Colon (tissue), 2 donors: ENCODE data around the gene ZFAND3.

Experiments used
- FAIRE-seq: peaks from 2 replicates; lab custom pipeline; 2012; peaks lifted over from hg19 to GRCh38; lab: Jason Lieb, UNC
- donor health status: control.
- donor health status: control.

ZFAND3 gene

DNA sequence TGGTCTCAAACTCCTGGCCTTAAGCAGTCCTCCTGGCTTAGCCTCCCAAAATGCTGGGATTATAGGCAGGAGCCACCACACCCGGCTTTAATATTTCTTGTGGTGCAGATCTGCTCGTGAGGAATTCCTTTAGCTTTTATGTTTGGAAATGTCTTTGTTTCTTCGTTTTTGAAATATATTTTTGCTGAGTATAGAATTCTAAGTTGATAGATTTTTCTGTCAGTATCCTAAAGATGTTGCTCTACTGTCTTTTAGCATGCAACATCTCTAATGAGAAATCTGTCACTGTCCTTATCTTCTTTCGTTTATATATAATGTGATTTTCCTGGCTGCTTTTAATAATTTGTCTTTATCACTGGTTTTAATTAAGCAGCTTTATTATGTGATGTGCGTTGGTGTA is 75.1 kb downstream of the ZFAND3 start:
- FAIRE-seq = no peak

DNA sequence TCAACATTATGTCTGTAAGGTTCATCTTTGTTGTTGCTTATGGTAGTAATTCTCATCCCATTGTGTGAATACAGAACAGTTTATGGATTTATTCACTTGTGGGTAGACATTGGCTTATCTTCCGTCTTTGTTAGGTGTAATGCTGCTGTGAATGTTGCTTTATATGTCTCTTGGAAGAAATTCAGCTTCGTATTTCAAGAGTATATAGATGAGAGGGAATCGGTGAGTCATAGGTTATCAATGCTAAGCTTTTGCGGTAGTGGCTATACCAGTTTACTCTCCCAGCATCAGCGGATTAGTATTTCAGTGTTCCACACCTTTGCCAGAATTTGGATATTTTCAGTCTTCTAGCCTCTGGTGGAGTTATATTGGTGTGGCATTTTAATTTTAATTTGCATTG is 77.8 kb downstream of the ZFAND3 start:
- no peak for FAIRE-seq

DNA sequence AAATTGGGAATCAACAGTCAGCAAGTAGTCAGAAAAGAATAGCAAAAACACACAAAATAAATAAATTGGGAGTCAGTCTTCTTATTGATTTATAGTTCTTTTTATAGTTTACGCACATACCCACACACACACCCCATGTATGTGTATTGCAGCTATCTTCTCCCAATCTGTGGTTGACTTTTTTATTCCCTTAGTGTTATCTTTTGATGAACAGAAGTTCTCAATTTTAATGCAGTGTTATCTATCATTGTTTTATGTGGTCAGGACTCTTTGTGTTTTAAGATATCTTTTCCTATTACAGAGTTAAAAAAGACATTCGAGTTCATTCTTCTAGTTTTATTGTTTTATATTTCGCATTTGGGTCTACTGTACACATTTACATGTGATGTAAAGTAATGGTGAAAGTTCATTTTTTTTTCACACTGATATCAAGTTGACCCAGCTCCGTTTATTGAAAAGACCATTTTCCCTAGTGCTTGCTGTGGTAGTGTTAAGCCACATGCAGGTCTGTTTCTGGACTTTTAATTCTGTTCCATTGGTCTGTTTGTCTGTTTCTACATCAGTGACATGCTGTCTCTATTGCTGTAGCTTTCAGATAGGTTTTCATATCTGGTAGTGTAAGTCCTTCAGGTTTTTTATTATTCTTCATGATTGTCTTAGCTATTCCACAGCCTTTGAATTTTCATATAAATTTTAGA is 78.4 kb downstream of the ZFAND3 start:
- FAIRE-seq = no peak

DNA sequence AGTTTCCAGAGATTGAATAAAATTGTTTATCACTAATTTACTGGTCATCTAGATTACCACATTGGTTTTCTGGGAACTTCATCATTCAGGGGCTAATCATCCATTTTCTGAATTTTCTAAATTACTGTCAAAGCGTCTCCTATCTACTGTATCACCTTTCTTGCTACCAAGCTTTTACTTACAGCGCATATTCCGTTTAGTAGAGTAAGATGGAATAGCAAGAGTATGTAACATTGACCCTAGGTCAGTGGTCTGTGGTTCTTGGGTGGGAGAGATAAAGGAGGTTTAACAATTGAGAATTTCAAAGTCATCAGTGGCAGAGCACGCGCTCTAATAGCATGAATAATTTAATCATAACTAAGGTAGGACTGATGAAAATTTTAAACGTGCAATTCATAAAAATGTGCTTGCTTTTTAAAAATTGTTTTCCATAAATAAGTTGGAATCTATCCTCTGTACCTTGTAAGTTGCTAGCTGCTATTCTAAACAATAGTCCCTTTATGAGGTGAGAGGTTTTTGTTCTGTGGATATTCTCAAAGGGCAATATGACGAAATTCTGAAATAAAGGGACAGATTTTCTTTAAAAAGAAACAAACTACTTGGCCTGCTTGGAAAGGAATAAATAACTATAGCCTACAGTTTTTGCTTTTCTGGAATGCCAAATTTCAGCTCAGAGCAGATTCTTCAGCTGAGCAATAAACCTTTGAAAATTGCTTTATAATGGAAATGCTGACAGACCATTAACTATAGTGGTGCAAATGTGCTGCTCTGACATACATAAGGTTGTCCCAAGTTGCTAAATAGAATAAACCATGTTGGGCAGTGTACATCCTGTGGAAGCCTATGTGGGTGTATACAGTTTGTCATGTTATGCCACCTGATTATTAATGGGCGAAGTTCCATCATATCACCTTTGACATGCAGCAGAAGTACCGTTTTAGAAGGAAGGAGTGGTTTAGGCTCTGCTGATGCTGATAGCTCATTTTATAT is 84.1 kb downstream of the ZFAND3 start:
- no peak for FAIRE-seq

DNA sequence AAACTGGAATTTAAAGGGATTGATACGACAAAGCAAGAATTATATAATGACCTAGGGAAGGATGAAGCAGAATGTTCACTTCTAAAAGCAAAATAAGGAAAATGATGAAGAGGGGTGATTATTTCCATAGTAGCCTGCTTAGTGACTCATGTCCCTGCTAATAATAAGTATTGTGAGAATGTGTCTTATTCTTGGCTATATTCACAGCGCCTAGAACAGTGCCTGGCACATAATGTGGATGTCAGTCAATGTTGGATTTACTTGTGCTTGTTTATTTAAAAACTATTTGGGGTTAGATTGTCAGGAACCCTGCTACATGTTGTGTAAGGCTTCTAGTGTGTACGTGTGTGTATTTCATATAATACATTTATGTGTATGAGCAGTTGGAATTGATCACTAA is 85.1 kb downstream of the ZFAND3 start:
- no peak for FAIRE-seq

DNA sequence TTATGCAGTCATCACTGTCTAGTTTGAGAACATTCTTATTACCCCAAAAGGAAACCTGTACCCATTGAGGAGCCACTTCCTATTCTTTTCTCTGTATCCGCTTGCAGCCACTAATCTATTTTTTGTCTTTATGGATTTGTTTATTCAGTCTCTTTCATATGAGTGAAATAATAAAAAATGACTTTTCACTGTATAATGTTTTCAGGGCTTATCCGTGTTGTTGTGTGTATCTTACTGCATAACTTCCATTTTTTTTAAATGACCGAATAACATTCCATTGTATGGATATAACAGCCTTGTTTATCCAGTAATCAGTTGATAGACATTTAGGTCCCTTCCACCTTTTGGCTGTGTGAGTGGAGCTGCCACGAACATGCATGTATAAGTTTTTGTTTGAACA is 86.6 kb downstream of the ZFAND3 start:
- FAIRE-seq = no peak

DNA sequence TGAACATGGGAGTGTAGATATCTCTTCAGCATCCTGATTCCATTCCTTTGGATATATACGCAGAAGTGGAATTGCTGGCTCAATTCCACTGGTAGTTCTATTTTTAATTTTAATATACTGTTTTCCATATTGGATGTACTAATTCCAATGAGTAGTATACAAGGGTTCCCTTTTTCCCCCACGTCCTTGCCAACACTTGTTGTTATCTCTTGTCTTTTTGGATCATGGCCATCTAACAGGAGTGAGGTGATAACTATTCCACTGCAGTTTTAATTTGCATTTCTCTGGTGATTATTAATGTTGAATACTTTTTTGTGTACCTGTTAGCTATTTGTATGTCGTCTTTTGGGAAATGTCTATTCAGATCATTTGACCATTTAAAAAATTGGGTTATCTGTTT is 91.5 kb downstream of the ZFAND3 start:
- FAIRE-seq = no peak

DNA sequence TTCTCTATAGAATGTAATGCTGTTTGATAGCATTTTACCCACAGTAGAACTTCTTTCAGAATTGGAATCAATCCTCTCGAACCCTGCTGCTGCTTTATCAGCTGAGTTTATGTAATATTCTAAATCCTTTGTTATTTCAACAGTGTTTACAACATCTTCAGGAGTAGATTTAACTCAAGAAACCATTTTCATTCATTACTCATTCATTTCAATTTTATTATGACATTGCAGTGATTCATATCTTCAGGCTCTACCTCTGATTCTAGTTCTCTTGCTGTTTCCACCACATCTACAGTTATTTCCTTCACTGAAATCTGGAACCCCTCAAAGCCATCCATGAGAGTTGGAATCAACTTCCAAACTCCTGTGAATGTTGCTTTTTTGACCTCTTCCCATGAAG is 93.7 kb downstream of the ZFAND3 start:
- no peak for FAIRE-seq

DNA sequence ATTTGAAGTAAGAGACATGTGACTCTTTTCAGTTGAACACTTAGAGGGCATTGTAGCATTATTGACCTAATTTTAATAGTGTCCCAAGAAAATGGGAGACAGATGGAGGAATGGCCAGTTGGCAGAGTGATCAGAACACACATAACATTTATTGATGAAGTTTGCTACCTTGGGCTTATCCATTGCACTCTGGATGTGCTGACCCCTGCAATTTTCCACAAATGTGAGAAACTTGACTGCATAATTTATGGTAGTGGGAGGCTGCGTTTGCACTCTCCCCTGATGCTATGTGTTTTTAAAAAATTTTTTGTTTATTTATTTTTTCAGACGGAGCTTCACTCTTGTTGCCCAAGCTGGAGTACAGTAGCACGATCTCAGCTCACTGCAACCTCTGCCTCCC is 95.9 kb downstream of the ZFAND3 start:
- no peak for FAIRE-seq

DNA sequence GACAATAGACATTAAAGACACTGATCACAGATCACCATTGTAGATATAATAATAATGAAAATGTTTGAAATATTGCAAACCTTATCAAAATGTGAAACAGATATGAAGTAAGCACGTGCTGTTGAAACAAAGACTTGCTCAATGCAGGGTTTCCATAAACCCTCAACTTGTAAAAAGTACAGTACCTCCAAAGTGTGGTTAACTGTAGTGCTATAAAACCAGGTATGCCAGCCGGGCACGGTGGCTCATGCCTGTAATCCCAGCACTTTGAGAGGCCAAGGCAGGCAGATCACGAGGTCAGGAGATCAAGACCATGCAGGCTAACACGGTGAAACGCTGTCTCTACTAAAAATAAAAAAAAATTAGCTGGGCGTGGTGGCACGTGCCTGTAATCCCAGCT is 96.6 kb downstream of the ZFAND3 start:
- no peak for FAIRE-seq

DNA sequence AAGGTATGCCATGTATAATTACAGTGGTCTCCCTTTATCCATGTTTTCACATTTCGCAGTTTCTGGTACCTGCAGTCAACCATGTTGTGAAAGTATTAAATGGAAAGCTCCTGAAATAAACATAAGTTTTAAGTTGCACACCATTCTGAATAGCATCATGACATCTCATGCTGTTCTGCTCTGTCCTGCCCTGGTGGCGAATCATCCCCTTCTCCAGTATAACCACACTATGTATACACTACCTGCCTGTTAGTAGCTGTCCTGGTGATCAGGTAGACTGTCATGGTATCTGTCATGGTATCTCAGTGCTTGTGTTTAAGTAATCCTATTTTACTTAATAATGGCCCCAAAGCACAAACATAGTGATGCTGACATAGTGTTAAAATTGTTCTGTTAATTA is 97.1 kb downstream of the ZFAND3 start:
- FAIRE-seq = no peak

DNA sequence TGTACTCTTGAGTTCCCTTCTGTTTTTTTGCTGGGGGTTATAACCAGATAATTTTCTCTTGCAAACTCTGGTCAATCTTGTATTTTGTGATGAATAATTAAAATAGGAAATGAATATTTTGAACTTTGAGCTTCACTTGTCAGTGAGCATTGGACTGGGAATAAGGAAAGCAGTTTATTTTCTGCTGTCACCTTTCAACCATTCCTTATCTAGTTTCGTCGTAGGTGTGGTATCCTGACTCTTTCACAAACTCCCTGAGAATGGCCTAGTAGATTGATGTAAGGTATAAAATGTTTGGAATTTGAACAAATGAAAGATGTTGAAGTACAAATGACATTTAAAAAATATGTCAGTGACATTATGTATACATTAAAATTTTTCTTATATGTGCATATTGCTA is 98.0 kb downstream of the ZFAND3 start:
- peak; percentile 51 for FAIRE-seq

DNA sequence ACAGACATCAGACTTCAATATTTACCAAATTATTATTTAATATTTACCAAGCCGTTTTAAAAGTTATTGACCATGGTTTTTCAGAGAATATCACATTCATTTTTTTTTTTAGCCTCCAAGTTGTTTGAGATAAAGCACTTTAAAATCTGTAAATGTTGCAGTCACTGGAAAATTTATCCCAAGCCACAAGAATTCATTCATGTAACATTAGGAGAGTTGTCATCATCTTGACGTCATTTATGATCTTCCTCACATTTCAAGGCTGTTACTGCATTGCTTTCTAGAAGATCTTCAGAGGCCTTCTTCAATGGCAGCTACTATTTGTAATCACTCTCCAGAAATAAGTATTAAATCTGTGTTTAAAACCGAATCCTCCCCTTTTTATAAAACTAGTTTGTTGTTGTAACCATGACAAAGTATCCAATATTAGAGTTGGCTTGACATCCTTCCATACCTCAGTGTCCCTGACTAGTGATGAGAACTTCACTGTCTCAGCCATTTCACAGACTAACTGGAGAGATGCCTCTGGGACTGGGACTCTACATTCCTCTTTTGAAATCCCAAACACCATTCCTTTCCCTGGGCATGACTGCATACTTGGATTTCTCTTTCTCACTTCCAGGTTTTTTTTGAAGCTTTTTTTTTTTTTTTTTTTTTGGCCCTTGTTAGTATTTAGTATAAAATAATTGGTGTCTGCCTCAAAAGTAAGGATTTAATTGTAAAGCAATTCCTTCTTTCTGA is 100.1 kb downstream of the ZFAND3 start:
- no peak for FAIRE-seq

DNA sequence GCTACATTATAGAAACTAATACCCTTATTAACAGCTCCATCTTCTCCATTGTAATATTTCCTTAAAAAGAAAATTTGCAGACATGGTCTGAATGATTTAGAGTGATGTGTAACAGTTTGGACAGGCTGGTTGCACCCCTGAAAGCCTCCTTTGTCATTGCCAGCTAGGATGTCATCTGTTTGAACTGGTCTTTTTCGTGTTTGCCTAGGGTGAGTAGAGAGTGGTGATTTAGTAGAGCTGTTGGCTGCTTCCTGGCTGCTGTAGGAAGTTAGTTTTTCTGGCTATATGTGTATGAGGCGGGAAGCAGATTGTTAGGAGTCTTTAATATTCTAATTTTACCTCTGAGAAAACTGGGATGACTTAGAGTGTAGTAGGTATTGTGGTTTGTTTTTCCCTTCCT is 101.1 kb downstream of the ZFAND3 start:
- FAIRE-seq = no peak

DNA sequence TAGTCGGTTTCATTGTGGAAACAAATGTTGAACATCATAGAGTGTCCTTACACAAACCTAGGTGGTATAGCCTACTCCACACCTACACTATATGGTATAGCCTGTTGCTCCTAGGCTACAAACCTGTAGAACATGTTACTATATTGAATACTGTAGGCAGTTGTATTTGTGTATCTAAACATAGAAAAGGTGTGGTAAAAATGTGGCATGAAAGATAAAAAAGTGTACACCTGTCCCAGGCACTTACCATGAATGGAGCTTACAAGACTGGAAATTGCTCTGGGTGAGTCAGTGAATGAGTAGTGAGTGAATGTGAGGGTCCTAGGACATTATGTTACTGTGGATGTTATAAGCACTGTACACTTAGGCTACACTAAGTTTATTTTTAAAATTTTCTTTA is 103.0 kb downstream of the ZFAND3 start:
- no peak for FAIRE-seq

DNA sequence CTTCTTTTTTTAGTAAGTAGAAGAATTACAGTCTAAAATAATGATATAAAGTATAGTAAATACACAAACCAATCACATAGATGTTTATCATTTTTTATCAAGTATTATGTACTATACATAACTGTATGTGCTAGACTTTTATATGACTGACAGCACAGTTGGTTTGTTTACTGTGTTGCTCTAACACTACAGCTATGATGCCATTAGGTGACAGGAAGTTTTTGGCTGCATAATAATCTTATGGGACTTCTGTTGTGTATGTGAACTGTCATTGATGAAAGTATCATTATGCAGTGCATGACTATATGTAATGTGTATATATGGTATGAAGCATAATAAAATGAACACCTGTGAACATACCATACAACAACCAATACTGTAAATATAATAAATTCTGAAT is 104.0 kb downstream of the ZFAND3 start:
- no peak for FAIRE-seq

DNA sequence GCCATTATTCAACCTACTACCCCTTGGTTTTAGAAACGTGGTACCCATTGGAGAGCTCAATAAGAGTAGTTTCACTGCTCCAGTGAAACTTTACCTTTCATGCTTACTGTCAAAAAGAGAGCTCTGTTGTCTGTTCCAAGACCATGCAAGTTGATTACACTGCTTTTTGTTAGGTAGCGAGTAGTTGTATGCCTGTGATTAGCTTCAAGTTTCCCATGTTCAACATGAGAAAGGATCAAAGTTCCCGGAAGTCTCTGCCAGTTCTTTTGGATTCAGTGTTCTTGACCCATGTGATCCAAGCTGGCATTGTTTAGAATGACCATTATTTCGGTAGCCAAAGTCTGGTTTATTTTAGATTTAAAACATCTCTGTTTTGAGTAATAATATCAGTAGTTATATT is 107.1 kb downstream of the ZFAND3 start:
- FAIRE-seq = no peak

DNA sequence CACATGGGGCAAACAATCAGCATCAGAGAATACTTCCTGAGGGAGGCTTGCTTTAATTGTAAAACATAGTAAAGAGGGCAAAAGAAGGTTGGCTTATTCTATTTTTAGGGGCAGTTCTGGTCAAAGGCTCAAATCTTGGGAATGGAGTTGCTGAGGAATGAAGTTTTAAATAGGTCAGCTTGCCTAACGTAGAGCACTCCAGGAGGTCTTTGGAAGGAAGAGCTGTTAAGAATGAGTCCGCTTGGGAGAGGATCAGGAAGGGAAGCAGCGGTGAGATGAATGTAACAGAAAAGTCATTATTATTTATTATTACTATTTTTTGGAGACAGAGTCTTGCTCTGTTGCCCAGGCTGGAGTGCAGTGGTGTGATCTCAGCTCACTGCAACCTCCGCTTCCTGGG is 108.7 kb downstream of the ZFAND3 start:
- no peak for FAIRE-seq

DNA sequence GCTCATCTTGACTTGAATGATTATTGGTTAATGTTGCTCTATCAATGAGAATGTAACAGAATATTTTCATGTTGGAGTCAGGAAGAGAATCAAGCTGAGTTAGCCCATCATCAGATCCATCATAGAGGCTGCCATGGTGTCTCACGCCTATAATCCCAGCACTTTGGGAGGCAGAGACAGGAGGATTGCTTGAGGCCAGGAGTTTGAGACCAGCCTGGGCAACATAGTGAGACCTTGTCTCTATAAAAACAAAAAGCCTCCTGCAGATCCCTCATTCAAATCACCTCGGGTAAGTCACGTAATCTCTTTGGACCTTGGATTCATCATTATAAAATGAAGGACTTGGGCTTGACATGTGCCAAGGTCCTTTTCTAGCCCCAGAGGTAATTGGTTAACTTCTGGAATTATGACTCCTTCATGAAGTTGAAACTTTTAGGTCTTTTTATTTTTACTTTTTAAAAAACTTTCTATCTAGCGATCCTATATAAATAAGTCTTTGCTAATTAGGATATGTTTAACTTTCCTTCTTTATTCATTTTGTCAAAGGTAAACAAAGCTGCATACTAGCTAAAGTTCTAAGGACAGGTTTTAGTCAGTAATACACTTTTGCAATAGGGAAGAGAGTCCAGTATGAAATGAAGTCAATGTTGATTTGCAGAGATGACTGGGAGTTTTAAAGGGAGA is 110.9 kb downstream of the ZFAND3 start:
- FAIRE-seq = no peak

DNA sequence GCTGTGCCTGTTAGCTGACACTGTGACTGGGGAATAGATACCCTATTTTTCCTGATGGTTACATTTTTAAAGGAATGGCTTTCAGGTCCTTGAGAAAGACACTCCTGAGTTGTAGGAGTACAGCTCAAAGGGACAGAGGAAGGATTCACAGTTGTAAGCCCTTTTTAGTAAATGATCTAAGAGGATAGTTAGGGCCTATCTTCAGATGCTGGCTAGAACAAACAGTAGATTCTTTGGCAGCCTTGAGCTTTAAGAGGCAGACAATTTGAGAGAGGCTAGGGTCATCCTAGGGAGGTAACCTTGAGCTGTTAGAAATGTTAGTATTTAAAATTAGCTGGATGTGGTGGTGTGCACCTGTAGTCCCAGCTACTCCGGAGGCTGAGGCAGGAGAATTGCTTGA is 111.5 kb downstream of the ZFAND3 start:
- no peak for FAIRE-seq

DNA sequence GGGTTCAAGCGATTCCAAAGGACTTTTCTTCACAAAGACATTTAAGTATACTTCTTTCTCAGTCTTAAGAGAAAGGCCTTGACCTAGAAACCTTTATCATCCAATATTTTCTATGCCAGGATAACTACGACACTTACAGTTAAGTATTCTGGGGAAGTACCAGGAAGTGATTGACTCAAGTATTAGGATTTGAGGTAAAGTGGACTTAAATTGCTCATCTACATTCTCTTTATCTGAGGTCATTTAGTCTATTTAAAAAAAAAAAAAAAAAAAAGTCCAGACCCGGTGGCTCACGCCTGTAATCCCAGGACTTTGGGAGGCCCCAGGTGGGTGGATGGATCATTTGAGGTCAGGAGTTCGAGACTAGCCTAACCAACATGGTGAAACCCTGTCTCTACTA is 114.7 kb downstream of the ZFAND3 start:
- no peak for FAIRE-seq

DNA sequence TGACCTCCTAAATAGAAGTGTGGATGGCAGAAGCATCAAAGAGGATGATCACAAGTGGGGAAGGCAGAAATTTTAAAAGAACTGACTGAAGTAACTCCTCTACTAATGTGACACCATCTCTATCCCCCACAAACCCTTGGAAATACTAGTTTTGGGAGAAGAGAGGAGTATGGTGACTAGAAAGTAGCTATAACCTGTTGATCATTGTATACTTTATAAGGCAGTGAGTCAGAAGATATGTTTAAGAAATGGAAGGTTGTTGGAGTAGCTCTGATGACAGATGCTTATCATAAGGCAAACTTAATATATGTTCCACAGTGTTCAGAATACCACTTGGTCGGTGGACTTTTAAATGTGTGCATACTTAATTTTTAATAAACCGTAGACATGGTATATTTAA is 116.6 kb downstream of the ZFAND3 start:
- no peak for FAIRE-seq
